ENCODE data around the gene CRLF1.

DNA sequence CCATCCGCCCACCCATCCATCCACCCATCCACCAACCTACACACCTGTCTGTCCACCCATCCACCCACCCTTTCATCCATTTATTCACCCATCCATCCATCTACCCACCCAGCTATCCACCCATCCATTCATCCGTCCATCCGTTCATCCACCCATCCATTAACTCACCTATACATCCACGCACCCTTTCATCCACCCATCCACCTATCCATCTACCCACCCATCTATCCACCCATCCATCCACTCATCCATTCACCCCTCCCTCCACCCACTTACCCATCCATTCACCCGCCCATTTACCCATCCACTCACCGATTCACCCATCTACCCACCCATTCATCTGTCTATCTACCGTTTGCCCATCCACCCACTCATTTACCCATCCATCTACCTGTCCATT, 47.9 kb upstream of the CRLF1 start:
- TF ChIP-seq POLR2AphosphoS5 (IDR thresholded peaks at IDR 0.05; ENCODE audit: low read depth, low read length) = no peak
- TF ChIP-seq POLR2A (IDR thresholded peaks at IDR 0.05; ENCODE audit: low read depth, low read length) = no peak

Data from GM12891 (cell line).